Lower leg skin (tissue), 4 donors: ENCODE measurements around the gene FGF23. TPM values are rescaled to one million over a fixed set of nuclear protein-coding genes. Genes with fewer than 3 reads are reported as not detected.
A peak's percentile ranks its signal among the peaks of the same experiment; 100 is the strongest.

ENCODE experiments used
- DNase-seq, 2 donors: peaks; one replicate each; pipeline ENCODE4 v3.0.0-alpha.2; 2019; ENCODE audit warnings: low spot score in 2 of 2
- H3K4me3 ChIP-seq: fragments of 200-600 bp; sonication (generic); 2 replicates; pipeline ENCODE4 v1.5.1; 2017; ENCODE audit warnings: mild to moderate bottlenecking, low read depth; ENCODE audit not compliant: poor library complexity, severe bottlenecking
- CTCF ChIP-seq, 3 donors: fragments of 450-650 bp; IDR thresholded peaks; one replicate each; pipeline ENCODE4 v1.5.1; 2016; ENCODE audit warnings: antibody characterized with exemption in 3 of 3, mild to moderate bottlenecking in 3 of 3, moderate library complexity in 2 of 3
- POLR2A ChIP-seq, 2 donors: fragments of 450-650 bp; IDR thresholded peaks; one replicate each; pipeline ENCODE4 v1.6.1; 2016 to 2017; ENCODE audit warnings: antibody characterized with exemption in 2 of 2, mild to moderate bottlenecking in 1 of 2, moderate library complexity in 1 of 2
- WGBS, 2 donors: methylation state at CpG; one replicate each; pipeline ENCODE4 v1.1.5; 2018; 5-methylcytosine and 5-hydroxymethylcytosine counted together
- intact Hi-C: fragments of 100-400 bp; cut with DNase I; formaldehyde crosslinking; loops from one replicate; pipeline ENCODE4 v1.15.0; 2023; ENCODE audit warnings: low total_unique reads
- total RNA-seq, 4 donors: library from RNA; depleted of rRNA; stranded (reverse); fragments of >200 nt; gene quantifications; one replicate each; pipeline ENCODE4 v1.1.0, GENCODE V29; 2016

The FGF23 gene
- total RNA-seq, 4 donors from 2014 or later, result not detected

- 84 to 85% methylated on average over 4 of the region's 4 CpGs for WGBS, 2 donors
- TF ChIP-seq CTCF (IDR thresholded peaks at IDR 0.05) (no peak), POLR2A (IDR thresholded peaks at IDR 0.05) (no peak)
- no peak overlapping the region for H3K4me3 ChIP-seq
- intact Hi-C loops, result no loop called here
- no peak for DNase-seq
Measured at GRCh38 chr12:4323396-4323795, 56.1 kb downstream of the FGF23 start.

- no peak overlapping the region for H3K4me3 ChIP-seq
- intact Hi-C loops, result no loop called here
- no peak for TF ChIP-seq CTCF (IDR thresholded peaks at IDR 0.05)
- no peak for TF ChIP-seq POLR2A (IDR thresholded peaks at IDR 0.05)
- DNase-seq, result no peak
- WGBS, 2 donors, result 74 to 78% methylated on average over 5 of the region's 5 CpGs
Measured at GRCh38 chr12:4322726-4323125, 56.8 kb downstream of the FGF23 start.

- WGBS, 2 donors, result 0 to 1% methylated on average over 25 to 27 of the region's 76 CpGs
- DNase-seq, result peak; percentile 86 to 98
- H3K4me3 ChIP-seq, result peak within 1 kb of the TSS; percentile 74
- no peak for TF ChIP-seq POLR2A (IDR thresholded peaks at IDR 0.05)
- no peak for TF ChIP-seq CTCF (IDR thresholded peaks at IDR 0.05)
- intact Hi-C loops, result no loop called here
Measured at GRCh38 chr12:4320853-4321701, 58.4 kb downstream of the FGF23 start, which contains the start of gene TIGAR. Gene TIGAR, plus strand, starts transcription at chr12:4321213. Its CDS starts 59 bp downstream, at chr12:4321272.

GRCh38 chr12:4320497-4320852 is 59.0 kb downstream of the FGF23 start:
- WGBS, 2 donors, result 0% methylated on average over 8 to 13 of the region's 13 CpGs
- no peak overlapping the region for H3K4me3 ChIP-seq
- no peak for DNase-seq
- TF ChIP-seq POLR2A (IDR thresholded peaks at IDR 0.05), result no peak
- TF ChIP-seq CTCF (IDR thresholded peaks at IDR 0.05), result no peak
- intact Hi-C loops, result no loop called here

Other genes with a start within 250 kb of the FGF23 start
- gene CCND2, start 106.0 kb downstream of the FGF23 start, total RNA-seq, result 10 to 100 TPM; 14.5 to 29.5 (median 26.6) TPM
- 1 to 10 TPM; 2.3 to 5.1 (median 4.7) TPM for gene TIGAR, start 58.5 kb downstream of the FGF23 start, total RNA-seq
- gene FGF6, start 66.1 kb upstream of the FGF23 start, total RNA-seq, result not detected
- gene RAD51AP1, start 159.2 kb upstream of the FGF23 start, total RNA-seq, result 1 to 10 TPM in 2 of 4 donors, under 1 TPM in 2; 0.61 to 2.7 (median 1.5) TPM
- gene DYRK4, start 182.5 kb upstream of the FGF23 start, total RNA-seq, result 10 to 100 TPM; 15.5 to 30.5 (median 22.1) TPM